ENCODE measurements around the gene LPP. TPM values are rescaled to one million over a fixed set of nuclear protein-coding genes. Genes with fewer than 3 reads are reported as not detected.
A peak's percentile ranks its signal among the peaks of the same experiment; 100 is the strongest.

LPP gene
- total and polyA plus RNA-seq, 4 donors: 11.1 to 219 (median 66.5) TPM

DNA sequence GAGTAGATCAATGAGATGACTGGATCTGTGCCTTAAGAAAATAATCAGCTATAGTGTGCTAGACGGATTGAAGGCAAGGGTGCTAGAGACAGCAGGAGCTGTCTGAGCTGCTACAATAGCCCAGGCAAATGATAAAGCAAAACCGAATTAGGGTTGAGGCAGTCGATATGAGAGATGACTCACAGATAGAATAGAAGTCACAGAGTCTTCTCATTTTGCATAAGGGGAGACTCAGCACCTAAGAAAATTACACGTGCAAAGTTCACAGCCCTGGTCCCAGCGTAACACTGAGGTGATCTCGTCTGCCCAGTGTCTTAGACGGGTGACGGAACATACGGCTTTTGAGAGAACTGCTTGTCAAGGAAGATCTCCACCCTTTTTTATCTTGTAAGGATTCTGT, 11.6 kb downstream of the LPP start:
- DNase-seq (no peak), ATAC-seq (ENCODE audit: insufficient read depth, low FRiP score) (no peak)
- H3K27ac ChIP-seq (ENCODE audit: low read depth in 1 of 2, low read length in 1 of 2): peak overlapping the region in 1 of 2 donors; percentile 46
- H3K4me3 ChIP-seq: no peak overlapping the region
- WGBS, 2 donors: 90 to 93% methylated on average over 9 of the region's 9 CpGs
- H3K27me3 ChIP-seq (ENCODE audit: control insufficient read depth in 3 of 3, insufficient read depth in 3 of 3, low read length in 2 of 3): no peaks in the 10 kb centered on the region
- no peaks in the 10 kb centered on the region for H3K9me3 ChIP-seq (ENCODE audit: control insufficient read depth in 4 of 4, insufficient read depth in 3 of 4, low read length in 3 of 4)
- peaks cover 0 to 38% (median 8%) of the 10 kb centered on the region in 5 donors for H3K4me1 ChIP-seq (ENCODE audit: control insufficient read depth in 5 of 5, insufficient read depth in 5 of 5, low read length in 5 of 5)
- TF ChIP-seq CTCF (IDR thresholded peaks at IDR 0.05; ENCODE audit: control extremely low read depth, extremely low read depth): no peak
- no peak overlapping the region for H3K9ac ChIP-seq (ENCODE audit: insufficient read depth in 1 of 2, low read length in 2 of 2)
- peaks cover 0 to 3% (median 0%) of the 10 kb centered on the region in 4 donors for H3K36me3 ChIP-seq (ENCODE audit: control insufficient read depth in 4 of 4, insufficient read depth in 4 of 4, low read length in 4 of 4)

DNA sequence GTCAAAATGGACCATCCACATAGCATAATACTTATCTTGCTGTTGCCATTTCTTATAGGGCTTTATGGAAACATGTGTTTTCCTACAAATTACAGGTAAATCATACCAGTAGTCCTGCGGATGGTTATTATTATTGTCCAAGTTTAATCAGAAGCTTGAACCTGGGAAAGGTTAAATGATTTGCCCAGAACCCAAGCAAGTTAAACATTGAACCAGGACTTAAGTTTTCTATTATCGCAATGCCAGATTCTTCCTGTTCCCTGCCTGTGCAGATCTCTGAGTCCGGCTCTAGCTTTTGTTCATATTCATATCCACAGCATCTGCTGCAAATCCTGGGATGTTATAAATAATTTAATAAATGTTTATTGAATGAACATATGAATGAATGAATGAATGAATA, 12.5 kb downstream of the LPP start:
- TF ChIP-seq CTCF (IDR thresholded peaks at IDR 0.05; ENCODE audit: control extremely low read depth, extremely low read depth): no peak
- no peaks in the 10 kb centered on the region for H3K27me3 ChIP-seq (ENCODE audit: control insufficient read depth in 3 of 3, insufficient read depth in 3 of 3, low read length in 2 of 3)
- peaks cover 0 to 3% (median 0%) of the 10 kb centered on the region in 4 donors for H3K36me3 ChIP-seq (ENCODE audit: control insufficient read depth in 4 of 4, insufficient read depth in 4 of 4, low read length in 4 of 4)
- H3K9me3 ChIP-seq (ENCODE audit: control insufficient read depth in 4 of 4, insufficient read depth in 3 of 4, low read length in 3 of 4): no peaks in the 10 kb centered on the region
- ATAC-seq (ENCODE audit: insufficient read depth, low FRiP score) (no peak), DNase-seq (no peak)
- 62 to 80% methylated on average over 3 of the region's 3 CpGs for WGBS, 2 donors
- H3K27ac ChIP-seq (ENCODE audit: low read depth in 1 of 2, low read length in 1 of 2): no peak overlapping the region
- H3K9ac ChIP-seq (ENCODE audit: insufficient read depth in 1 of 2, low read length in 2 of 2): no peak overlapping the region
- H3K4me1 ChIP-seq (ENCODE audit: control insufficient read depth in 5 of 5, insufficient read depth in 5 of 5, low read length in 5 of 5): peaks cover 0 to 44% (median 6%) of the 10 kb centered on the region in 5 donors
- no peak overlapping the region for H3K4me3 ChIP-seq

GRCh38 chr3:188168186-188168585, 14.2 kb downstream of the LPP start:
- H3K27me3 ChIP-seq (ENCODE audit: control insufficient read depth in 3 of 3, insufficient read depth in 3 of 3, low read length in 2 of 3): no peaks in the 10 kb centered on the region
- peaks cover 0 to 44% (median 5%) of the 10 kb centered on the region in 5 donors for H3K4me1 ChIP-seq (ENCODE audit: control insufficient read depth in 5 of 5, insufficient read depth in 5 of 5, low read length in 5 of 5)
- H3K9ac ChIP-seq (ENCODE audit: insufficient read depth in 1 of 2, low read length in 2 of 2): no peak overlapping the region
- H3K27ac ChIP-seq (ENCODE audit: low read depth in 1 of 2, low read length in 1 of 2): peak overlapping the region in 1 of 2 donors; percentile 17
- peaks cover 0 to 2% (median 0%) of the 10 kb centered on the region in 4 donors for H3K36me3 ChIP-seq (ENCODE audit: control insufficient read depth in 4 of 4, insufficient read depth in 4 of 4, low read length in 4 of 4)
- DNase-seq (no peak), ATAC-seq (ENCODE audit: insufficient read depth, low FRiP score) (no peak)
- no peak for TF ChIP-seq CTCF (IDR thresholded peaks at IDR 0.05; ENCODE audit: control extremely low read depth, extremely low read depth)
- 87 to 88% methylated on average over 3 of the region's 3 CpGs for WGBS, 2 donors
- H3K4me3 ChIP-seq: no peak overlapping the region
- H3K9me3 ChIP-seq (ENCODE audit: control insufficient read depth in 4 of 4, insufficient read depth in 3 of 4, low read length in 3 of 4): no peaks in the 10 kb centered on the region

DNA sequence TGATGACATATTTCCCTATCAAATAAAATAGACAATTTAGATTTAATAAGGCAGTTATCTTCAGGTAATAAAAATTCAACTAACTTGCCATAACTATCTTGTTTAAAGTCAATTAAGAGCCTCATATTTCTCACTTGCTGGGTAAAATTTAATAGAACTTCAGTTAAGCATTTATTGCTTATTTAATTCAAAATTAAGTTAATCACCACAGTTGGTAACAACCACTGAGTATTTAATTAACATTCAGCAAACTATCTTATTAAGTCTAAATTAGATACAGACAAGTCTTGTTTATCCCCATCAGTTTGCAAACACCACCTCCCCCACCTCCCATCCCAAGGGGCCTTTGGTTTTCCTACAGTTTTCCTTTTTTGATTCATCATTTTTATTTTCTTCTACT, 14.7 kb downstream of the LPP start:
- DNase-seq: no peak
- ATAC-seq (ENCODE audit: insufficient read depth, low FRiP score): no peak
- TF ChIP-seq CTCF (IDR thresholded peaks at IDR 0.05; ENCODE audit: control extremely low read depth, extremely low read depth): no peak
- Histone ChIP-seq H3K36me3 (ENCODE audit: control insufficient read depth in 4 of 4, insufficient read depth in 4 of 4, low read length in 4 of 4) (no peaks in the 10 kb centered on the region), H3K9ac (ENCODE audit: insufficient read depth in 1 of 2, low read length in 2 of 2) (no peak overlapping the region), H3K27me3 (ENCODE audit: control insufficient read depth in 3 of 3, insufficient read depth in 3 of 3, low read length in 2 of 3) (no peaks in the 10 kb centered on the region), H3K9me3 (ENCODE audit: control insufficient read depth in 4 of 4, insufficient read depth in 3 of 4, low read length in 3 of 4) (no peaks in the 10 kb centered on the region), H3K27ac (ENCODE audit: low read depth in 1 of 2, low read length in 1 of 2) (peak overlapping the region in 1 of 2 donors; percentile 16), H3K4me1 (ENCODE audit: control insufficient read depth in 5 of 5, insufficient read depth in 5 of 5, low read length in 5 of 5) (peaks cover 0 to 44% (median 5%) of the 10 kb centered on the region in 5 donors), H3K4me3 (no peak overlapping the region)
